Measurements from ENCODE around the gene EIF4B.
"Not testable (repeated sequence)": the region's sequence is repeated elsewhere in the genome, so short reads cannot be mapped to it uniquely, and the experiment has no call there.

EIF4B gene

DNA sequence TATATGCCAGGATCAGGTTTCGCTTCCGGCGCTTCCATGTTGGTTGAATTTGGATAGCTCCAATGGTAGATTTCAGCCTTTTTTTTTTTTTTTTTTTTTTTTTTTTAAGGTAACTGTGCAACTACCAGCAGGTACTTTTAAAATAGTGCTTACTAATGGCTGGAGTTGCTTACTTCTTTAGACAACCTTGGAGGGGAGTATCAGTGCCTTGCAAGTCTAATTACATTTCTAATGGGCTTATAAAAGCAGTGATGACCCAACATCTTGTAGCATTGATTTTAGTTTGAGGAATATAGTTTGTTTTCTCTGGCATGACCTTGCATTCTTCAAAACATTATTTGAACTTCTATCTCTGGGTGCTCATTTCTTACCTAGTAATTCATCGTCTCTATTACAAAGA lies 1.1 kb downstream of the EIF4B start:
- no peak for TF ChIP-seq JUND (IDR thresholded peaks at IDR 0.05; ENCODE audit: low read depth)
- no peak for DNase-seq (ENCODE audit: low read depth in 1 of 2, low spot score in 1 of 2)
- in situ Hi-C loops (cut with HindIII; ENCODE audit: low pct_unique_long_range_greater_than_20kb, low sequenced_read_pairs) = no loop called here

DNA sequence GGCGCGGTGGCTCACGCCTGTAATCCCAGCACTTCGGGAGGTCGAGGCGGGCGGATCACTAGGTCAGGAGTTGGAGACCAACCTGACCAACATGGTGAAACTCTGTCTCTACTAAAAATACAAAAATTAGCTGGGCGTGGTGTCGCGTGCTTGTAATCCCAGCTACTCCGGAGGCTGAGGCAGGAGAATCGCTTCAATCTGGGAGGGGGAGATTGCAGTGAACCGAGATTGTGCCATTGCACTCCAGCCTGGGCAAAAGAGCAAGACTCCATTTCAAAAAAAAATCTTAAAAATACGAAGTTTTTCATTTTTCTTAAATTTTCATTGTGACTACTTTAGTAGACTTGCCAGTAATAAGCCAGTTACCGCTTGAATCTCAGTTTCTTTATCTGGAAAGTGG lies 2.5 kb downstream of the EIF4B start:
- in situ Hi-C loops (cut with HindIII; ENCODE audit: low pct_unique_long_range_greater_than_20kb, low sequenced_read_pairs); DNase-seq (ENCODE audit: low read depth in 1 of 2, low spot score in 1 of 2): not testable (repeated sequence)

DNA sequence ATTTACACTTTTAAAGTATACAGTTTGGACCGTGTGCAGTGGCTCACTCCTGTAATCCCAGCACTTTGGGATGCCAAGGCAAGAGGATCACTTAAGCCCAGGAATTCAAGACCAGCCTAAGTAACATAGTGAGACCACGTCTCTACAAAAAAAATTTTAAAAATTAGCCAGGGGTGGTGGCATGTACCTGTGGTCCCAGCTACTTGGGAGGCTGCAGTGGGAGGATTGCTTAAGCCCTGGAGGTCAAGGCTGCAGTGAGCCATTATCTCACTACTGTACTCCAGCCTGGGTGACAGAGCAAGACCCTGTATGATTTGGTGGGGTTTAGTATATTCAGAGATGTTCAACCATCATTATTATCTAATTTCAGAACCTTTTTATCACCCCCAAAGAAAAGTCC lies 4.7 kb downstream of the EIF4B start:
- no peak for TF ChIP-seq JUND (IDR thresholded peaks at IDR 0.05; ENCODE audit: low read depth)
- in situ Hi-C loops (cut with HindIII; ENCODE audit: low pct_unique_long_range_greater_than_20kb, low sequenced_read_pairs) = no loop called here
- DNase-seq (ENCODE audit: low read depth in 1 of 2, low spot score in 1 of 2) = no peak

DNA sequence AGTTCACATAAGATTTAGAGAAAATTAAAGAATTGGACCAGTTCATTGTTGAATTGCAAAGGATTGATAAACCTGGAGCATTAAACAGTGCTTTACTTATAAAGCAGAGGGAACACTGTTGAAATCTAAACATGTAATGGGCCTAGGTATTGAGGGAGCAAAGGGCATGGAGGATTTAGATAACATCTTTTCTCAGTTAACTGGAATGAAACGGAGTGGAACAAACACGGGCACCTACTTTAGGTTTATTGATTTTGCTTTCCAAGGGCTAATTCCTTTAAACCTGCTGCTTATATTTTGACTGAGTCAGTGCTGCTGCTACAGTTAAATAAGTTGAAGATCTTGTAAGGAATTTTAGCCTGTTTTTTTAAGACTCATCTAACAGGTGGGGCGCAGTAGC lies 5.6 kb downstream of the EIF4B start:
- in situ Hi-C loops (cut with HindIII; ENCODE audit: low pct_unique_long_range_greater_than_20kb, low sequenced_read_pairs) = no loop called here
- no peak for DNase-seq (ENCODE audit: low read depth in 1 of 2, low spot score in 1 of 2)
- no peak for TF ChIP-seq JUND (IDR thresholded peaks at IDR 0.05; ENCODE audit: low read depth)

DNA sequence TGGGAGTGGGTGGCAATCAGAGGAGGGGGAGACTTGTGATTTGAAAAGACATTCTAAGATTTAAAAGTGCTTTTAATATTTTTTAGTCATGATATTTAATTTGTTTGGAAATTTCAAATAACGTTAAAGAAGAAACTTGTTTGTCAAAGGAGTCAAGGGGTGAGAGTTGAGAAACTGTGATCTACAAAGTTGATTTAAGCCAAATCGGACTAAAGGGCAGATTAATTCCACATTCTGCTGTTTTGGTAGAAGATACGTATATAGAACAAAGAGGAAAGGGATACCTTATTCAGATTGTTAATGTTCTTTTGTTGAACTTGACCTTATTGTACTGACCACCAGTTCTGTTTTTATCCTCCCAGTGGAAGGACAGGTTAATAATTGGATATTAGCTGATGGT lies 6.7 kb downstream of the EIF4B start:
- in situ Hi-C loops (cut with HindIII; ENCODE audit: low pct_unique_long_range_greater_than_20kb, low sequenced_read_pairs) = no loop called here
- TF ChIP-seq JUND (IDR thresholded peaks at IDR 0.05; ENCODE audit: low read depth) = no peak
- no peak for DNase-seq (ENCODE audit: low read depth in 1 of 2, low spot score in 1 of 2)

DNA sequence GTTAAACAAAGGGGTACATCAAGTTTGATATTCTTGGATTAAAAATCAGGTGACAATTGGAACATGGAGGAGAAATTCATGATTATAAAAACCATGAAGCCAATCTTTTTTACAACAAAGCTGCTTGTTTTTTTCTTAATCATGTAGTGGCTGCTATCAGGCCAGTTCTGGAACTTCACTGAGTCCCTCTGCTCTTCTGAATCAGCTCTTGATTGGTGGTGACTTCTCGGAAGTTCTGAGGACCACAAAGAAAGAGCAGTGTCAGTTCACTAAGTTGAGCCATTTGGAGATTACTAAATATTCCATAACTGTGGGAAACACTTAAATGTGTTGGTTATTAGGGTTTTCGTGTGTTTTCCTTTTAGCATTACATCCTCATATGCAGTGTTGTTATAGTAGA lies 8.5 kb downstream of the EIF4B start:
- in situ Hi-C loops (cut with HindIII; ENCODE audit: low pct_unique_long_range_greater_than_20kb, low sequenced_read_pairs) = no loop called here
- no peak for TF ChIP-seq JUND (IDR thresholded peaks at IDR 0.05; ENCODE audit: low read depth)
- DNase-seq (ENCODE audit: low read depth in 1 of 2, low spot score in 1 of 2) = no peak

DNA sequence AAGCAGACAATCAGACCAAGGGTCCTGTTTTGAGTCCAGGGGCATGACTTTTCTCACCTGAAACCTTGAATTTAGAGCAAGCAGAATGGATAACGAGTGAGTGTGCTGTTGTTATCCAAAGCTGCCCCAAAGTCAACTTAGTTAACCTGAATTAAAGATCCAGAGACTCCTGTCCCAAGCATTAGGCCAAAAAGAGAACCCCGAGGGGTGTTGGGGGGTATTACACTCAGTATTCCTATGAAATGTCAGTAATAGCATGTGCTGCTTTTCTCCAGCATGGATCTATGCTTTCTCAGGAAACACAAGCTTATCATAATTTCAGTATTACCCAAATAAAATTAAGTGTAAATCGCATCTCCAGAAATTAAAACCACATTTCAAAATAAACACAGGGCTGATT lies 19.0 kb downstream of the EIF4B start:
- in situ Hi-C loops (cut with HindIII; ENCODE audit: low pct_unique_long_range_greater_than_20kb, low sequenced_read_pairs) = no loop called here
- DNase-seq (ENCODE audit: low read depth in 1 of 2, low spot score in 1 of 2) = no peak
- no peak for TF ChIP-seq JUND (IDR thresholded peaks at IDR 0.05; ENCODE audit: low read depth)

DNA sequence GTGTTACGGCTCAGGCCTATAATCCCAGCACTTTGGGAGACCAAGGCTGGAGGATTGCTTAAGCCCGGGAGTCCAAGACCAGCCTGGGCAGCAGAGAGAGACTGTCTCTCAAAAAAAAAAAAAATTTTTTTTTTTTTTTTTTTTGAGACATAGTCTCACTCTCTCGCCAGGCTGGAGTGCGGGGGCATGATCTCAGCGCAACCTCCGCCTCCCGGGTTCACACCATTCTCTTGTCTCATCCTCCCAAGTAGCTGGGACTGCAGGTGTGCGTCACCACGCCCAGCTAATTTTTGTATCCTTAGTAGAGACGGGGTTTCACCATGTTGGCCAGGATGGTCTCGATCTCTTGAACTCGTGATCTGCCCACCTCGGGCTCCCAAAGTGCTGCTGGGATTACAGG lies 20.8 kb downstream of the EIF4B start:
- DNase-seq (ENCODE audit: low read depth in 1 of 2, low spot score in 1 of 2); in situ Hi-C loops (cut with HindIII; ENCODE audit: low pct_unique_long_range_greater_than_20kb, low sequenced_read_pairs): not testable (repeated sequence)

DNA sequence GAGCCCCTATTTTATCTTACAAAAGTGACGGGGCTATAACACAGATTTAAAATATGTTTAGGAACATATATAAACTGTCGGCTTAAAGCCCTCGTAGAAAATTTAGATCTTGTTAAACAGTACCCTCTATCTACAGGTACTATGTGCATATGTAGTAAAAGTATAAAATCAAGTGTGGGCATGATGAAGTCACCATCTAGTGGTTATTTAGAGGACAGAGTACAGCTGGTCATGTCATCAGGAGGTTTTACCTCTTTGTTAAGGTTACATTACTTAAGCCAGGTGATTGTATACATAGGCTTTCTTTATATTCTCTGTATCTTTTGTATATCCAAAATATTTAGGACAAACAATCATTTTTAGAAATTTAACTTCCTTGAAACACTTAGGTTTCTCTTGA lies 25.4 kb downstream of the EIF4B start:
- in situ Hi-C loops (cut with HindIII; ENCODE audit: low pct_unique_long_range_greater_than_20kb, low sequenced_read_pairs) = no loop called here
- no peak for TF ChIP-seq JUND (IDR thresholded peaks at IDR 0.05; ENCODE audit: low read depth)
- no peak for DNase-seq (ENCODE audit: low read depth in 1 of 2, low spot score in 1 of 2)

DNA sequence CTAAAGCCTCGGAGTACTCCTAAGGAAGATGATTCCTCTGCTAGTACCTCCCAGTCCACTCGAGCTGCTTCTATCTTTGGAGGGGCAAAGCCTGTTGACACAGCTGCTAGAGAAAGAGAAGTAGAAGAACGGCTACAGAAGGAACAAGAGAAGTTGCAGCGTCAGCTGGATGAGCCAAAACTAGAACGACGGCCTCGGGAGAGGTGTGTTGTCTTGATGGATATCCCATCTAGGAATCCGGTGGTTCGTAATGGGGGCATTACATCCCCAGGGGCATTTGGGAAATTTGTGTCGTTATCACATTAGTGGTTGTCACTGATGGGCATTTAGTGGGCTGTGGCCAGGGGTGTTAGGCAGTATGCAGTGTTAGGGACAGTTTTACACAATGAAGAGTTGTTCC lies 27.6 kb downstream of the EIF4B start:
- DNase-seq (ENCODE audit: low read depth in 1 of 2, low spot score in 1 of 2); in situ Hi-C loops (cut with HindIII; ENCODE audit: low pct_unique_long_range_greater_than_20kb, low sequenced_read_pairs): not testable (repeated sequence)

DNA sequence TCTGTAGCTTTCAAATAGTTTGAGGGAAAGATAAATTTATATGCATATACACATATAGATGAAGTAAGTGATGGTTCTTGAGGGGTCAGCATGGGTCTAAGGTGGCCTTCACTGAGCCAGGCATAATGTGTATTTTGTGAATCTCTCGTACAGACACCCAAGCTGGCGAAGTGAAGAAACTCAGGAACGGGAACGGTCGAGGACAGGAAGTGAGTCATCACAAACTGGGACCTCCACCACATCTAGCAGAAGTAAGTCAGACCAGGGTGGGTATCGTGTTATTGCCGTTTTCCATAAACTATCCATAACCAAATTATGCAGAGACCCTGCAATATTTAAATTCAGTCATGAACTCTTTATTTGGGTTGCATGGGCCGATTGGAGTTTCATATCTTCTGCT lies 28.2 kb downstream of the EIF4B start:
- in situ Hi-C loops (cut with HindIII; ENCODE audit: low pct_unique_long_range_greater_than_20kb, low sequenced_read_pairs) = no loop called here
- no peak for DNase-seq (ENCODE audit: low read depth in 1 of 2, low spot score in 1 of 2)
- no peak for TF ChIP-seq JUND (IDR thresholded peaks at IDR 0.05; ENCODE audit: low read depth)

DNA sequence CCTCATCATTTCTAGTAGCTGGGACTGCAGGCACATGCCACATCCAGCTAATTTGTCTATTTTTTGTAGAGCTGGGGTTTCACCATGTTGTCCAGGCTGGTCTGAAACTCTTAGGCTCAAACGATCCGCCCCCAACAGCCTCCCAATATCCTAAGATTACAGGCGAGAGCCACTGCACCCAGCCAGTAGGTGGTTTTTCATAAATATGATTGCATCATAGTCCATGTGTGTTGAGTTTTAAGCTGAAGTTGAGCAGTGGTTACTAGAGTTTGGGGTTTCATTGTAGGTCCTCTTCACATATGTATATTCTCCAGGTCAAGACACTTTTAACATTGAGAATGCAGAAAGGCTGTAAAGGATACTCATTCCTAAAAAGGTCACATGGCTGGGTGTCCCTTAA lies 30.5 kb downstream of the EIF4B start:
- no peak for DNase-seq (ENCODE audit: low read depth in 1 of 2, low spot score in 1 of 2)
- TF ChIP-seq JUND (IDR thresholded peaks at IDR 0.05; ENCODE audit: low read depth) = no peak
- in situ Hi-C loops (cut with HindIII; ENCODE audit: low pct_unique_long_range_greater_than_20kb, low sequenced_read_pairs) = no loop called here

DNA sequence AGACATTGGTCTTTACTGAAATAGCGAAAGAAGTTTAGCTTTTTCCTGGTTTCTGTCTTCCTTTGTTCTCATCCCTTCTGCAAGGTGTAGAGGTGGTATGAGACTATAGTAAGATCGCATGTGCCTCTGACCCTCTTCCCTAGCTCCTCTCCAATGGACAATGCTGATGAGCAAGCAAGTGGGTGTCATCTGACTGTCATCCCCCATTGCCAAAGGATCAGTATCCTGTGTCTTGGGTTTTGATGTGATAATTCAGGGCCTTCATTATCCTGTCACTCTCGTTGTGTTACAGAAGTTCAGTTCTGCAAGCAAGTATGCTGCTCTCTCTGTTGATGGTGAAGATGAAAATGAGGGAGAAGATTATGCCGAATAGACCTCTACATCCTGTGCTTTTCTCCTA lies 33.6 kb downstream of the EIF4B start:
- TF ChIP-seq JUND (IDR thresholded peaks at IDR 0.05; ENCODE audit: low read depth) = no peak
- in situ Hi-C loops (cut with HindIII; ENCODE audit: low pct_unique_long_range_greater_than_20kb, low sequenced_read_pairs) = no loop called here
- DNase-seq (ENCODE audit: low read depth in 1 of 2, low spot score in 1 of 2) = no peak

DNA sequence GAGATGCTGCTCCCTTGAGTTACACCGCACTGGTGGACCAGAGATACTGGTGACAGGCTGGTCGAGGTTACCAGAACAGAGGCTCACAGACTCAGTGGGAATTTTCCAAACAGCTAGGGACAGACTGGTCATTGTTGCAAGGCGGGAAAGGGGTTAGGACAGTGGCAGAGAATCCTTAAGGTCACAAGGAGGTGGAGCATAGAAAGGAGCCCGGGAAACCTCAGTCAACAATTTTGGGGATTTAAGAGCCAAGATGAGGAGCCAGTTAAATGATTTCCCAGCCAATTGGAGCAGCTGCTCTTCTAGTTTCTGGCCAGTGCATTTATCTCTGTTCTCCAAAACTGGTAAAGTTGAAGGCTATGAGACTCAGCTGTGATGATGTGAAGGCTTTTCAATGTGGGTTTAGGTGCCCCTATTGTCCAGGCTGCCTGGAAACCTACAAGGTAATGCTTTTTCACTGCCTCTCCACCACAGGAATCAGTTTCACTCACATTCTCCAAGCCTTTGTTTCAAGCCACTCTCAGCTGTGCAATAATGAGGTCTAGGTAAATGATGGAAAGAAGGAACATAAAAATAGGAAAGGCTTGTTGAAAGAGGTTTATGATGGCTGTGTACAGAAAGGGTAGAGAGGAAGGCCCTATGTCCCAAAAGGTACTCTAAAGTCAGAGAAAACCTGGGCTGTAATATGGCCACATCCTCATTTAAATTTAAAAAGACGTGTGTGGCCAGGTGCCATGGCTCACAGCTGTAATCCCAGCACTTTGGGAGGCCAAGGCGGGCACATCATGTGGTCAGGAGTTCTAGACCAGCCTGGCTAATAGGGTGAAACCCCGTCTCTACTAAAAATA lies 36.6 kb downstream of the EIF4B start:
- in situ Hi-C loops (cut with HindIII; ENCODE audit: low pct_unique_long_range_greater_than_20kb, low sequenced_read_pairs) = no loop called here

More for the DNA sequence above, 36.6 kb downstream of the EIF4B start:
- no peak for TF ChIP-seq JUND (IDR thresholded peaks at IDR 0.05; ENCODE audit: low read depth)
- DNase-seq (ENCODE audit: low read depth in 1 of 2, low spot score in 1 of 2) = no peak
